Suprapubic skin (tissue), 4 donors: Measurements from ENCODE around the gene OR4B1. TPM values are rescaled to one million over a fixed set of nuclear protein-coding genes. Genes with fewer than 3 reads are reported as not detected.

Experiments used
- DNase-seq, 2 donors: peaks; one replicate each; pipeline ENCODE4 v3.0.0-alpha.2; 2019; ENCODE audit warnings: low spot score in 2 of 2
- H3K27ac ChIP-seq: fragments of 200-600 bp; sonication (generic); one replicate; pipeline ENCODE4 v1.5.1; 2019
- H3K27me3 ChIP-seq: fragments of 200-600 bp; sonication (generic); one replicate; pipeline ENCODE4 v1.5.1; 2019
- H3K36me3 ChIP-seq: fragments of 200-600 bp; sonication (generic); one replicate; pipeline ENCODE4 v1.5.1; 2019
- H3K4me1 ChIP-seq: fragments of 200-600 bp; sonication (generic); one replicate; pipeline ENCODE4 v1.5.1; 2019
- H3K4me3 ChIP-seq: fragments of 200-600 bp; sonication (generic); one replicate; pipeline ENCODE4 v1.5.1; 2019; ENCODE audit warnings: mild to moderate bottlenecking
- H3K9me3 ChIP-seq: fragments of 200-600 bp; sonication (generic); one replicate; pipeline ENCODE4 v1.5.1; 2019
- CTCF ChIP-seq, 2 donors: fragments of 200-600 bp in 1 of 2; fragments of 450-650 bp in 1 of 2; sonication (generic) in 1 of 2; IDR thresholded peaks; one replicate each; pipeline ENCODE4 v1.5.1; 2016 to 2019; ENCODE audit warnings: antibody characterized with exemption in 2 of 2, mild to moderate bottlenecking in 1 of 2, moderate library complexity in 1 of 2
- EP300 ChIP-seq: sonication (generic); formaldehyde crosslinking; IDR thresholded peaks from one replicate; pipeline ENCODE4 v1.6.1; 2017; ENCODE audit warnings: antibody characterized with exemption
- POLR2A ChIP-seq, 2 donors: fragments of 450-650 bp; IDR thresholded peaks; one replicate each; pipeline ENCODE4 v1.6.1; 2017; ENCODE audit warnings: antibody characterized with exemption in 2 of 2, mild to moderate bottlenecking in 2 of 2, moderate library complexity in 2 of 2
- POLR2AphosphoS5 ChIP-seq, 3 donors: sonication (generic); formaldehyde crosslinking; IDR thresholded peaks; one replicate each; pipeline ENCODE4 v1.6.1; 2017; ENCODE audit warnings: antibody characterized with exemption in 3 of 3
- WGBS: methylation state at CpG from one replicate; pipeline ENCODE4 v1.1.5; 2018; 5-methylcytosine and 5-hydroxymethylcytosine counted together
- total RNA-seq, 4 donors: library from RNA; depleted of rRNA; stranded (reverse); fragments of >200 nt; gene quantifications; one replicate each; pipeline ENCODE4 v1.1.0, GENCODE V29; 2016

The OR4B1 gene
- total RNA-seq, 4 donors from 2014 or later: not detected

- Histone ChIP-seq H3K36me3 (no peaks in the 10 kb centered on the region), H3K9me3 (peaks cover 8% of the 10 kb centered on the region), H3K27ac (no peak overlapping the region), H3K4me1 (no peaks in the 10 kb centered on the region), H3K4me3 (no peak overlapping the region), H3K27me3 (no peaks in the 10 kb centered on the region)
- WGBS: 42% methylated on average over 3 of the region's 3 CpGs
- no peak for DNase-seq
- TF ChIP-seq POLR2AphosphoS5 (IDR thresholded peaks at IDR 0.05) (no peak), POLR2A (IDR thresholded peaks at IDR 0.05) (no peak), CTCF (IDR thresholded peaks at IDR 0.05) (no peak), EP300 (no peak)
These were observed 21.1 kb downstream of the OR4B1 start for GRCh38 chr11:48237727-48238126.

GRCh38 chr11:48242501-48242900, 25.9 kb downstream of the OR4B1 start:
- Histone ChIP-seq H3K9me3 (peaks cover 4% of the 10 kb centered on the region), H3K4me1 (no peaks in the 10 kb centered on the region), H3K36me3 (no peaks in the 10 kb centered on the region), H3K27me3 (no peaks in the 10 kb centered on the region), H3K4me3 (no peak overlapping the region), H3K27ac (no peak overlapping the region)
- WGBS: 67% methylated on average over 3 of the region's 3 CpGs
- TF ChIP-seq POLR2A (IDR thresholded peaks at IDR 0.05) (no peak), EP300 (no peak), CTCF (IDR thresholded peaks at IDR 0.05) (no peak), POLR2AphosphoS5 (IDR thresholded peaks at IDR 0.05) (no peak)
- no peak for DNase-seq

GRCh38 chr11:48244804-48245203, 28.2 kb downstream of the OR4B1 start, which contains the start of gene OR4X2:
Gene OR4X2 (plus strand): TSS chr11:48245104. CDS start chr11:48245104, 0 bp downstream.
- H3K4me1 ChIP-seq: no peaks in the 10 kb centered on the region

GRCh38 chr11:48248902-48249301, 32.3 kb downstream of the OR4B1 start:
- no peaks in the 10 kb centered on the region for H3K36me3 ChIP-seq
- no peak for DNase-seq
- H3K4me1 ChIP-seq: no peaks in the 10 kb centered on the region
- no peak overlapping the region for H3K4me3 ChIP-seq
- H3K9me3 ChIP-seq: peaks cover 21% of the 10 kb centered on the region
- WGBS: 87% methylated on average over 1 of the region's 1 CpG
- H3K27me3 ChIP-seq: no peaks in the 10 kb centered on the region
- no peak overlapping the region for H3K27ac ChIP-seq
- TF ChIP-seq POLR2A (IDR thresholded peaks at IDR 0.05) (no peak), CTCF (IDR thresholded peaks at IDR 0.05) (no peak), EP300 (no peak), POLR2AphosphoS5 (IDR thresholded peaks at IDR 0.05) (no peak)

More at GRCh38 chr11:48244804-48245203, 28.2 kb downstream of the OR4B1 start, which contains the start of gene OR4X2:
- no peaks in the 10 kb centered on the region for H3K27me3 ChIP-seq
- no peak for DNase-seq
- H3K36me3 ChIP-seq: no peaks in the 10 kb centered on the region
- H3K27ac ChIP-seq: no peak within 1 kb of the TSS
- TF ChIP-seq POLR2A (IDR thresholded peaks at IDR 0.05) (no peak), POLR2AphosphoS5 (IDR thresholded peaks at IDR 0.05) (no peak), CTCF (IDR thresholded peaks at IDR 0.05) (no peak), EP300 (no peak)
- H3K9me3 ChIP-seq: peaks cover 18% of the 10 kb centered on the region
- H3K4me3 ChIP-seq: no peak within 1 kb of the TSS

- DNase-seq: no peak
- 97% methylated on average over 2 of the region's 2 CpGs for WGBS
- H3K27me3 ChIP-seq: no peaks in the 10 kb centered on the region
- no peak overlapping the region for H3K27ac ChIP-seq
- H3K4me1 ChIP-seq: no peaks in the 10 kb centered on the region
- TF ChIP-seq EP300 (no peak), POLR2A (IDR thresholded peaks at IDR 0.05) (no peak), POLR2AphosphoS5 (IDR thresholded peaks at IDR 0.05) (no peak), CTCF (IDR thresholded peaks at IDR 0.05) (no peak)
- no peak overlapping the region for H3K4me3 ChIP-seq
- H3K9me3 ChIP-seq: no peaks in the 10 kb centered on the region
- H3K36me3 ChIP-seq: no peaks in the 10 kb centered on the region
These were observed 45.0 kb downstream of the OR4B1 start for GRCh38 chr11:48261600-48261999.
